ENCODE data around the gene SLC19A1. TPM values are rescaled to one million over a fixed set of nuclear protein-coding genes. Genes with fewer than 3 reads are reported as not detected.

Gene SLC19A1
- total RNA-seq, 1 experiment from 2014 or later, result 21.4 TPM

DNA sequence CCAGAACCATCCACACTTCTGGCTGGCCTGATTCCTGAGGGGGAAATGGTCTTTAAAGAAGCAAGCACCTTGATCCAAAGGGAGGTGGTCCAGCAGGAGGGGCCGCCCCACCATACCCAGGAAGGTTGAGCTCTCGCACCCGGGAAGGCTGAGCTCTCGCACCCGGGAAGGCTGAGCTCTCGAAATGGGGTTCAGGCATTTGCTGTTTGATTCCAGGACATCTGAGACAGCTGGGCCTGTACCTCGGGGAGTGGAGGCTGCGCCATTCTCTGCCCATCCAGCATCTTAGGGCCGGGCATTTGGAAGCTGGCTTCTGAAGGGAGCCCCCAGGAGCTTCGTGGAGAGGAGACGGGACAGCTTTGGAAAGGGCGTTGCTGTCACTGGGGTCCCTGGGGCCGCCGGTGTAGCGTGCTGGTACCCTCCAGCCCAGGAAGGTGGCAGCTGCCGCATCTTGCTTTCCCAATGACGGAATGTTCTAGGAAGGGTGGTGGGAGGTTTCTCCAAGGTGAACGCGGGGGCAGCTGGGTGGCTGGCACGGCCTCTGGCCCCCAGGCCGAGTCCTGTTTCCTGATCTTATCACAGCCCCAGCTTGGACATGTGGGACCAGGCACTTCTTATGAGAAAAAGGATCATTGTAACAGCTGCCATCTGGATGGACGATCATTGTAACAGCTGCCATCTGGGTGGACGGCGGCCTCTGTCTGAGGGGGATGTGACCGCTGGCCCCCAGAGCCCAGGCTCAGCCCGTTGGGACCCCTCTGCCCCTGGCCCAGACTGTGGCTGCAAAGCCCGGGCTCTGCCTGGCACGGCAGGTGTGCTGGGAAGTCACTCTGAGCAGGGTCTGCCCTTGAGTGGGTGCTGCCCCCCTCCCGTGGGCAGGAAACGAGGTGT lies 75.7 kb downstream of the SLC19A1 start:
- no peak overlapping the region for H3K27ac Mint-ChIP-seq (ENCODE audit: unreplicated experiment)
- intact Hi-C loops (cut with micrococcal nuclease; ENCODE audit: unreplicated experiment), result no loop called here
- H3K4me3 Mint-ChIP-seq (ENCODE audit: low read depth, unreplicated experiment), result no peak overlapping the region
- no peak for DNase-seq
- H3K4me1 Mint-ChIP-seq (ENCODE audit: low read depth, unreplicated experiment), result peaks cover 18% of the 10 kb centered on the region
- no TSS peak for BruUV-seq (replicated peaks)
- peaks cover 4% of the 10 kb centered on the region for H3K36me3 Mint-ChIP-seq (ENCODE audit: insufficient read depth, unreplicated experiment)
- H3K9me3 Mint-ChIP-seq (ENCODE audit: low read depth, unreplicated experiment), result no peaks in the 10 kb centered on the region
- CTCF ChIA-PET, result interaction anchor here (0.5 kb wide), 1 partner anchor 650 kb away, joined by 4 read pairs; no protein-coding TSS in a partner anchor
- H3K27me3 Mint-ChIP-seq (ENCODE audit: unreplicated experiment), result no peaks in the 10 kb centered on the region
- TF ChIP-seq, protein P1, sequence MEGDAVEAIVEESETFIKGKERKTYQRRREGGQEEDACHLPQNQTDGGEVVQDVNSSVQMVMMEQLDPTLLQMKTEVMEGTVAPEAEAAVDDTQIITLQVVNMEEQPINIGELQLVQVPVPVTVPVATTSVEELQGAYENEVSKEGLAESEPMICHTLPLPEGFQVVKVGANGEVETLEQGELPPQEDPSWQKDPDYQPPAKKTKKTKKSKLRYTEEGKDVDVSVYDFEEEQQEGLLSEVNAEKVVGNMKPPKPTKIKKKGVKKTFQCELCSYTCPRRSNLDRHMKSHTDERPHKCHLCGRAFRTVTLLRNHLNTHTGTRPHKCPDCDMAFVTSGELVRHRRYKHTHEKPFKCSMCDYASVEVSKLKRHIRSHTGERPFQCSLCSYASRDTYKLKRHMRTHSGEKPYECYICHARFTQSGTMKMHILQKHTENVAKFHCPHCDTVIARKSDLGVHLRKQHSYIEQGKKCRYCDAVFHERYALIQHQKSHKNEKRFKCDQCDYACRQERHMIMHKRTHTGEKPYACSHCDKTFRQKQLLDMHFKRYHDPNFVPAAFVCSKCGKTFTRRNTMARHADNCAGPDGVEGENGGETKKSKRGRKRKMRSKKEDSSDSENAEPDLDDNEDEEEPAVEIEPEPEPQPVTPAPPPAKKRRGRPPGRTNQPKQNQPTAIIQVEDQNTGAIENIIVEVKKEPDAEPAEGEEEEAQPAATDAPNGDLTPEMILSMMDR (IDR thresholded peaks at IDR 0.05; ENCODE audit: unreplicated experiment), result no peak

DNA sequence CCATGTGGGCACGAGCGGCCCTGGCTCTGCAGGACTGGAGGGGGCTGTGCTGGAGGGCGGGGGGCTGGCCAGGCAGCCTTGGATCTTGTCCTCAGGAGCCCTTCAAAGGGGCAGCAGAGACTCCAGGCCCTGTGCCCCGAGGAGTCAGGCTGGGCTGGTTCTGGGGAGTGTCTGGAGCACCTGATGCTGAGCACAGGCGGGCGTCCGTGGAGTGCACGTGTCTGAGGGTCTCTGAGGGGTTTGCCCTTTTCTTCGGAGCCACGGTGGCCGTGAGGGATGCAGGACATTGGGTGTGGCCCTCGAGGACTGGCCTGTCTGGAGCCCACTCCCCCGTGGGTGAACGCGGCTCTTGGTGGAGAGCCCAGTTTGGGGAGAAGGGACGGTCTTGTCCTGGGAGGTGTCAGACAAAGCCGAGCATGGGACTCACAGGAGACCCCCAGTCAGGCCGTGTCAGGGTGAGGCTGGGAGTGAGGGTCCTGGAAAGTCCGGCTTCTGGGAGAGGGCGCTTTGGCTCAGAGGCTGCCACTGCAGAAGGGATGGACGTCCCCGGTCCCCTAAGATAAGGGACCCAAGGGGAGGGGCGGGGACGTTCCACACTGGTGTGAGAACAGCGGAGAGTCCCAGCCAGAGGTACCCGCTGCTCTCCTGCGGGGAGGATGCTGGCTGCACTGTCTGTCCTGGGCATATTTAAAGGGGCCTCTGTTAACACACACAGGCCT lies 76.5 kb downstream of the SLC19A1 start:
- Mint-ChIP-seq H3K9me3 (ENCODE audit: low read depth, unreplicated experiment) (no peaks in the 10 kb centered on the region), H3K27me3 (ENCODE audit: unreplicated experiment) (no peaks in the 10 kb centered on the region), H3K4me1 (ENCODE audit: low read depth, unreplicated experiment) (peaks cover 10% of the 10 kb centered on the region), H3K27ac (ENCODE audit: unreplicated experiment) (no peak overlapping the region), H3K36me3 (ENCODE audit: insufficient read depth, unreplicated experiment) (peaks cover 4% of the 10 kb centered on the region), H3K4me3 (ENCODE audit: low read depth, unreplicated experiment) (no peak overlapping the region)
- intact Hi-C loops (cut with micrococcal nuclease; ENCODE audit: unreplicated experiment), result no loop called here
- TF ChIP-seq, protein P1 (IDR thresholded peaks at IDR 0.05; ENCODE audit: unreplicated experiment), result no peak
- BruUV-seq (replicated peaks), result no TSS peak
- CTCF ChIA-PET, result no interaction called here
- DNase-seq, result no peak

DNA sequence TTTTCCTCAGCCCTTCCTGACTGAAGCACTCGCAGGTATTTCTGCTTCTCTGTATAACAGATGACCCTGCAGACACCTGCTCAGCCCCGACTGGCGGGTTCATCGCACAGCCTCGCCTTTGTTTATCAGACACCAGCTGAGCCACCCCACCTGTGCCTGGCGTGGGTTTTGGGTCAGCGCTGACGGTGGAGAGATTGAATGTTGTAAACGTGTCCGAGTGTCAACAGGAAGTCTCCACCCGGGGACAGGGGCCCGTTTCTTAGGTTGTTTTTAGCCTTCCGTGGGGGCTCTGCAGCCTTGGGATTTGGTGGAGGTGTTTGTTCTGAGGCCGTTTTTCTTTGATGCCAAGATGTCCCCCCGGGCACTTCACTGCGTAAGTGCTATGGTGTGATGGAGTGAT lies 77.1 kb downstream of the SLC19A1 start:
- Mint-ChIP-seq H3K4me3 (ENCODE audit: low read depth, unreplicated experiment) (no peak overlapping the region), H3K27ac (ENCODE audit: unreplicated experiment) (no peak overlapping the region), H3K4me1 (ENCODE audit: low read depth, unreplicated experiment) (peaks cover 6% of the 10 kb centered on the region), H3K9me3 (ENCODE audit: low read depth, unreplicated experiment) (no peaks in the 10 kb centered on the region), H3K36me3 (ENCODE audit: insufficient read depth, unreplicated experiment) (peaks cover 4% of the 10 kb centered on the region), H3K27me3 (ENCODE audit: unreplicated experiment) (no peaks in the 10 kb centered on the region)
- intact Hi-C loops (cut with micrococcal nuclease; ENCODE audit: unreplicated experiment), result no loop called here
- no TSS peak for BruUV-seq (replicated peaks)
- CTCF ChIA-PET, result no interaction called here
- TF ChIP-seq, protein P1 (IDR thresholded peaks at IDR 0.05; ENCODE audit: unreplicated experiment), result no peak
- DNase-seq, result no peak

DNA sequence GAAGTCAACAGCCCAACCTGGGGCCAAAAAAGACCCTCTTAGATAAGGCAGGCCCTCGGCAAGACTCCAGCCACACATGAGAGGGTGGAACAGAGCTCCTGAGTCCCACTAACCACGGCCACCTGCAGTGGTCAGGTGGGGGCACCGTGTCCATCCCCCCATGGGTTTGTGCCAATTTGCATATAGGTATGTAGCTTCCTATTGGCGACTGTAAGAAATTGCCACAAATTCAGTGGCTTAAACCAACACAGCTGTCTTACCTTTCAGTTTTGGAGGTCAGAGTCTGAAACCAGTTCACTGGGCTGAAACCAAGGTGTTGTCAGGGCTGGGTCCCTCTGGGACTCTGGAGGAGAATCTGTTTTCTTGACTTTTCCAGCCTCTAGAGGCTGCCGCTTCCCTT lies 77.9 kb downstream of the SLC19A1 start:
- no peak overlapping the region for H3K4me3 Mint-ChIP-seq (ENCODE audit: low read depth, unreplicated experiment)
- no peaks in the 10 kb centered on the region for H3K27me3 Mint-ChIP-seq (ENCODE audit: unreplicated experiment)
- H3K36me3 Mint-ChIP-seq (ENCODE audit: insufficient read depth, unreplicated experiment), result peaks cover 4% of the 10 kb centered on the region
- TF ChIP-seq, protein P1 (IDR thresholded peaks at IDR 0.05; ENCODE audit: unreplicated experiment), result no peak
- intact Hi-C loops (cut with micrococcal nuclease; ENCODE audit: unreplicated experiment), result no loop called here
- H3K9me3 Mint-ChIP-seq (ENCODE audit: low read depth, unreplicated experiment), result no peaks in the 10 kb centered on the region
- no TSS peak for BruUV-seq (replicated peaks)
- CTCF ChIA-PET, result no interaction called here
- H3K27ac Mint-ChIP-seq (ENCODE audit: unreplicated experiment), result no peak overlapping the region
- no peak for DNase-seq
- H3K4me1 Mint-ChIP-seq (ENCODE audit: low read depth, unreplicated experiment), result no peaks in the 10 kb centered on the region

Measured in Calu3 (cell line).